Testis (tissue), 3 donors: ENCODE measurements around the gene ME2. TPM values are rescaled to one million over a fixed set of nuclear protein-coding genes. Genes with fewer than 3 reads are reported as not detected.

Experiments
- DNase-seq: peaks from one replicate; pipeline ENCODE4 v3.0.0-alpha.2; 2019
- H3K27ac ChIP-seq, 2 donors: fragments of 200-600 bp; sonication (generic); one replicate each; pipeline ENCODE4 v1.5.1; 2019
- H3K27me3 ChIP-seq: fragments of 200-600 bp; sonication (generic); one replicate; pipeline ENCODE4 v1.5.1; 2019
- H3K36me3 ChIP-seq: fragments of 200-600 bp; sonication (generic); one replicate; pipeline ENCODE4 v1.5.1; 2017; ENCODE audit warnings: low read depth; ENCODE audit errors: missing control alignments
- H3K4me1 ChIP-seq: fragments of 200-600 bp; sonication (generic); one replicate; pipeline ENCODE4 v1.5.1; 2019
- H3K4me3 ChIP-seq, 2 donors: fragments of 200-600 bp; sonication (generic); one replicate each; pipeline ENCODE4 v1.5.1; 2017 to 2019
- H3K9me3 ChIP-seq: fragments of 200-600 bp; sonication (generic); one replicate; pipeline ENCODE4 v1.5.1; 2017
- CTCF ChIP-seq, 3 experiments: fragments of 450-650 bp in 2 of 3; fragments of 200-600 bp in 1 of 3; sonication (generic) in 1 of 3; IDR thresholded peaks; one replicate each; pipeline ENCODE4 v1.5.1; 2016 to 2019; ENCODE audit warnings: antibody characterized with exemption in 3 of 3, mild to moderate bottlenecking in 2 of 3, moderate library complexity in 1 of 3
- POLR2A ChIP-seq: fragments of 450-650 bp; IDR thresholded peaks from one replicate; pipeline ENCODE4 v1.6.1; 2017; ENCODE audit warnings: antibody characterized with exemption, mild to moderate bottlenecking, moderate library complexity
- WGBS, 2 donors: methylation state at CpG; one replicate each; pipeline ENCODE4 v1.1.5; 2018; 5-methylcytosine and 5-hydroxymethylcytosine counted together
- intact Hi-C: fragments of 100-400 bp; cut with DNase I; formaldehyde crosslinking; loops from one replicate; pipeline ENCODE4 v1.15.1; 2023; ENCODE audit warnings: low total_unique reads
- polyA plus RNA-seq: library from polyadenylated mRNA; stranded (reverse); fragments of 350-450 nt; fragmentation: Illumina TruSeq; extraction: RNeasy Lipid Tissue Mini Kit (QIAGEN cat#74804); gene quantifications from one replicate; pipeline ENCODE4 v1.2.3, GENCODE V29; 2014; ENCODE audit warnings: low read depth, low replicate concordance; ENCODE audit not compliant: insufficient read depth
- total RNA-seq, 2 donors: library from RNA; depleted of rRNA; stranded (reverse); fragments of >200 nt; gene quantifications; one replicate each; pipeline ENCODE4 v1.2.3, GENCODE V29; 2016

The ME2 gene
- total and polyA plus RNA-seq, 3 donors from 2014 or later, result 49.2 to 101 (median 72.0) TPM

DNA sequence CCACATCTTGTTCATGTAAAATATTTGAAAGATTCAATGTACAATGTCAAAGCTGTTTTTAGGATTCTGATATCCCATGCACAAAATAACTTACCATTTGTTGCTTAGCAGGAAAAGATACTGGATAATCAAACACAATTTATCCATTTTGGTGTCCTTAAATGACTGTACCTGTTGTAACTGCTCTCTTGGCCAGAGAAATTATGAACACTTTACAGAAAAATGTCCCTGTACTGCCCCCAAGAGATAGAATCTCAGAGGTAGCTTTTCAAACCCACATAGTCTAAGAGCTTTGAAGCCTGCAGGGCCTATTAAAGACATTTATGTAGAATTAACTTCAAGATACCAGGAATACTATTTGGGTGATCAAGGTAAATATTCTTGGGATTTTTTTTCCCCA is 12.2 kb upstream of the ME2 start:
- TF ChIP-seq POLR2A (no peak), CTCF (IDR thresholded peaks at IDR 0.05) (peak in 2 of 3 experiments; percentile 18 to 19)
- no peak for DNase-seq
- intact Hi-C loops, result loop anchor here (10.0 kb wide), 1 partner anchor 352 kb away; no protein-coding TSS in a partner anchor
- Histone ChIP-seq H3K4me1 (no peaks in the 10 kb centered on the region), H3K27ac (no peak overlapping the region), H3K27me3 (no peaks in the 10 kb centered on the region), H3K36me3 (no peaks in the 10 kb centered on the region), H3K9me3 (no peaks in the 10 kb centered on the region), H3K4me3 (no peak overlapping the region)

DNA sequence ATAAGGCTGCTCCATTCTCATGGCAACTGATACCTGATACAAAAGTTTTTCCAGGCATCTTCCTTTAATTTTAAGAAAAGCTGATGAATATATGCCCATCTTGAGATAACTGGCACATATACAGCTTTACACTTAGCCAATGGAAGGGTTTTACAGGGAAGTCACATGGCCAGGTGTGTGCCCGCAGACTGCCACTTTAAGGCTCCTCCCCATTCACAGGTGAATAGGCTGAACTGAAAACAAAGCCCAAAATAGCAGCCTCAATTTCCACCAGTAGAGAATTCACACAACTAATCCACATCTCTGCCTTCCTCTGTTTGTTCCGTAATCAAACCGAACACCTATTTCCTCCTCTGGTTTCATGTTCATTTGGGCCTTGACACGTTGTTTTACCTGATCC is 9.8 kb upstream of the ME2 start:
- no peak overlapping the region for H3K4me3 ChIP-seq
- H3K27me3 ChIP-seq, result no peaks in the 10 kb centered on the region
- H3K9me3 ChIP-seq, result no peaks in the 10 kb centered on the region
- no peaks in the 10 kb centered on the region for H3K4me1 ChIP-seq
- TF ChIP-seq CTCF (IDR thresholded peaks at IDR 0.05), result no peak
- no peaks in the 10 kb centered on the region for H3K36me3 ChIP-seq
- 92 to 93% methylated on average over 4 of the region's 4 CpGs for WGBS, 2 donors
- no peak overlapping the region for H3K27ac ChIP-seq
- intact Hi-C loops, result loop anchor here (10.0 kb wide), 1 partner anchor 354 kb away; no protein-coding TSS in a partner anchor
- no peak for DNase-seq

DNA sequence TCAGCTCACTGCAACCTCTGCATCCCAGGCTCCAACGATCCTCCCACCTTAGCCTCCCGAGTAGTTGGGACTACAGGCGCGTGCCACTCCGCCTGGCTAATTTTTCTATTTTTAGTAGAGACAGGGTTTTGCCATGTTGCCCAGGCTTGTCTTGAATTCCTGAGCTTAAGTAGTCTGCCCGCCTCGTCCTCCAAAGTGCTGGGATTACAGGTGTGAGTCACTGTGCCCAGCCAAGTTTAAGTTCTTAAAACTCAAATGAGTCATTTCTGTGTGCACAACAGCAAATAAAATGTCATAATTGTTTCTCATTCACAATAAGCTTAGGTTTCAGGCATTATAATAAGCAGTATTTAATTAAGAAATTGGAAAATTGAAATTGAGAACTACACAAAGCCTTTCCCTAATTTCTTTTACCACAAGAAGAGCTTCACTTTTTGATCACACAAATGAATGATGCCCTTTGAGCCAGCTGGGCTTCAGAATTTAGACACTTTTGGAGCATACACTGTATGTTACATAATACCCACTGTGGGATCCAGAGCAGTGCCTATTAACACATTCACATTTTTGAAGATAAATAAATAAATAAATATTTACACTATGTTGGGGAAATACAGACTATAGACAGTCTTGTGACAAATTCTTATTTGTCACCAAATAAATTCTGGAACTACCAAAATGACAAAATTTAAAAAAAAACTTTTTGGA is 8.6 kb upstream of the ME2 start:
- Histone ChIP-seq H3K36me3 (no peaks in the 10 kb centered on the region), H3K27me3 (no peaks in the 10 kb centered on the region), H3K9me3 (no peaks in the 10 kb centered on the region), H3K4me3 (no peak overlapping the region), H3K27ac (no peak overlapping the region), H3K4me1 (no peaks in the 10 kb centered on the region)
- 91 to 93% methylated on average over 7 of the region's 7 CpGs for WGBS, 2 donors
- DNase-seq, result no peak
- intact Hi-C loops, result no loop called here
- no peak for TF ChIP-seq POLR2A
- TF ChIP-seq CTCF (IDR thresholded peaks at IDR 0.05), result no peak

DNA sequence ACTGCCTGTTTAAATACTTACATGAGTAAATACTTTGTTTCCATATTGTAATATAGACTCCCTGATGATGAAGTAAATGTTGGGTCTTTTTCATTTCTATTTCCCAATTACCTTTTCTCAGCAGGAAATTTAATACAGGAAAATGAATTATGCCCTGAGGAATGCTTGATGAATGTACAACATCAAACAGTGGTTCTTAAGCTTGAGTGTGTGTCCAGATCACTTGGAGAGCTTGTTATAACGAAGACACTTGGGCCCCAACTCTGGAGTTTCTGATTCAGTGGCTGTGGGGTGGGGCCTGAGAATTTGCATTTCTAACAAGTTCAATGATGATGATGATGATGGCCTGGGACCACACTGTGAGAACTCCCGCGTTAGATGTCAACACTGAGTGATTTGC is 7.1 kb upstream of the ME2 start:
- no peak for DNase-seq
- WGBS, 2 donors, result 84 to 92% methylated on average over 3 of the region's 3 CpGs
- Histone ChIP-seq H3K27me3 (no peaks in the 10 kb centered on the region), H3K27ac (no peak overlapping the region), H3K36me3 (no peaks in the 10 kb centered on the region), H3K4me3 (no peak overlapping the region), H3K9me3 (no peaks in the 10 kb centered on the region), H3K4me1 (no peaks in the 10 kb centered on the region)
- TF ChIP-seq POLR2A (no peak), CTCF (IDR thresholded peaks at IDR 0.05) (no peak)
- intact Hi-C loops, result no loop called here

DNA sequence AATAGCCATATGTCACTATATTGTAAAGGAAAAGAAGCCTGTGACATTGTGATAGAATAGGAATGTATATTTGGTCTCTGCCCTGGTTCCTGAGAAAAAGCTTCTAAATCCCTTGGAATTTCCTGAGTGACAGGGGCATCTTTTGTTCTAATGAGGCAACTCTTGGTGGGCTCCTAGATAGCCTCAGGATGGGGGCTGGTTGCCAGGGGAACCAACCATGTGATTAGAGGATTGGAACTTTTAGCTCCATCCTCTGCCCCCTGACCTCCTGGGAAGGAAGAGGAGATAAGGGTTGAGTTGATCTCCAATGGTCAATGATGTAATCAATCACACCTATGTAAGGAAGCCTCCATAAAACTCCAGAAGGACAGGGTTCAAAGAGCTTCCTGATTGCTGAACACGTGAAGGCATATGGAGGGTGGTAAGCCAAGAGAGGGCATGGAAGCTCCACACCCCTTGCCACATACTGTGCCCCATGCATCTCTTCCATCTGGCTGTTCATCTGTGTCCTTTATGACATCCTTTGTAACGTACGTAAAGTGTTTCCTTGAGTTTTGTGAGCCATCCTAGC is 2.9 kb upstream of the ME2 start:
- TF ChIP-seq CTCF (IDR thresholded peaks at IDR 0.05), result no peak
- intact Hi-C loops, result no loop called here
- H3K4me1 ChIP-seq, result no peaks in the 10 kb centered on the region
- 80 to 84% methylated on average over 3 of the region's 3 CpGs for WGBS, 2 donors
- no peaks in the 10 kb centered on the region for H3K36me3 ChIP-seq
- H3K4me3 ChIP-seq, result no peak overlapping the region
- no peaks in the 10 kb centered on the region for H3K27me3 ChIP-seq
- DNase-seq, result no peak
- no peak overlapping the region for H3K27ac ChIP-seq
- no peaks in the 10 kb centered on the region for H3K9me3 ChIP-seq
